ENCODE measurements around the gene FHIT. TPM values are rescaled to one million over a fixed set of nuclear protein-coding genes. Genes with fewer than 3 reads are reported as not detected.

The FHIT gene
- total RNA-seq, 2 donors from 2014 or later = 6.8 to 12.3 TPM

DNA sequence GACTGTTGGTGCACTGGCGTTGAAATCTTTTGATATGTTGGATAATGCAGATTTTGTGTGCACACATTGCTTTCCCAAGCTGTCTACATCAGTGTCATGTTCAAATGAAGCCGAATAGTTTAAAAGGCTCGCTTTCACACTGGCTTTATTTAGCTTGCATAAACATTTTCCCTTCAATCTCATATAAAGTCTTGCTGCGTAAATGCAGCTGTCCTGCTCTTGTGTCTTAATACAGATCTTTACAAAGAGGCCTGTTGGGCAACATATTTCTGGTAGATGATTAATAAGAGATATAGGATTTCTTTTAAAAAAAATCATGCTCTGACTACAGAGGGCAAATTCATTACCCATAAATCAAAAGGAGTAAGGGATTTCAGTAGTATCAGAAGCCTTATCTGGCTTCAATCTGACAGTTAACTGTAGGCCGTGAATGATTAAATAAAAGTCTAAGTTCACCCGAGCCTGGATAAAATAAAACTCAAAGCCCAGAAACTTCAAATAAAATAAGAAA lies 937.2 kb downstream of the FHIT start:
- DNase-seq = no peak
- no peaks in the 10 kb centered on the region for H3K9me3 Mint-ChIP-seq
- H3K36me3 Mint-ChIP-seq (ENCODE audit: low read depth) = no peaks in the 10 kb centered on the region
- H3K4me3 Mint-ChIP-seq = no peak overlapping the region
- 91 to 94% methylated on average over 3 to 6 of the region's 6 CpGs for WGBS, 2 experiments (ENCODE audit: insufficient coverage in 1 of 2, insufficient read length in 1 of 2)
- no peak overlapping the region for H3K9ac ChIP-seq (ENCODE audit: extremely low read depth, low read length, poor library complexity, severe bottlenecking)
- H3K27me3 ChIP-seq (ENCODE audit: control insufficient read depth, insufficient read depth, low read length, poor library complexity, severe bottlenecking) = no peaks in the 10 kb centered on the region
- H3K27ac Mint-ChIP-seq = no peak overlapping the region
- H3K27ac ChIP-seq (ENCODE audit: low read depth, low read length) = no peak overlapping the region
- no peaks in the 10 kb centered on the region for H3K4me1 ChIP-seq (ENCODE audit: control insufficient read depth, insufficient read depth, low read length)
- no peak overlapping the region for H3K4me3 ChIP-seq (ENCODE audit: low read length)
- H3K9me3 ChIP-seq (ENCODE audit: control insufficient read depth, low read length) = no peaks in the 10 kb centered on the region
- no peaks in the 10 kb centered on the region for H3K36me3 ChIP-seq (ENCODE audit: control insufficient read depth, insufficient read depth, low read length)
- no peaks in the 10 kb centered on the region for H3K27me3 Mint-ChIP-seq (ENCODE audit: insufficient read depth)
- TF ChIP-seq, protein P1, sequence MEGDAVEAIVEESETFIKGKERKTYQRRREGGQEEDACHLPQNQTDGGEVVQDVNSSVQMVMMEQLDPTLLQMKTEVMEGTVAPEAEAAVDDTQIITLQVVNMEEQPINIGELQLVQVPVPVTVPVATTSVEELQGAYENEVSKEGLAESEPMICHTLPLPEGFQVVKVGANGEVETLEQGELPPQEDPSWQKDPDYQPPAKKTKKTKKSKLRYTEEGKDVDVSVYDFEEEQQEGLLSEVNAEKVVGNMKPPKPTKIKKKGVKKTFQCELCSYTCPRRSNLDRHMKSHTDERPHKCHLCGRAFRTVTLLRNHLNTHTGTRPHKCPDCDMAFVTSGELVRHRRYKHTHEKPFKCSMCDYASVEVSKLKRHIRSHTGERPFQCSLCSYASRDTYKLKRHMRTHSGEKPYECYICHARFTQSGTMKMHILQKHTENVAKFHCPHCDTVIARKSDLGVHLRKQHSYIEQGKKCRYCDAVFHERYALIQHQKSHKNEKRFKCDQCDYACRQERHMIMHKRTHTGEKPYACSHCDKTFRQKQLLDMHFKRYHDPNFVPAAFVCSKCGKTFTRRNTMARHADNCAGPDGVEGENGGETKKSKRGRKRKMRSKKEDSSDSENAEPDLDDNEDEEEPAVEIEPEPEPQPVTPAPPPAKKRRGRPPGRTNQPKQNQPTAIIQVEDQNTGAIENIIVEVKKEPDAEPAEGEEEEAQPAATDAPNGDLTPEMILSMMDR (conservative IDR thresholded peaks at IDR 0.05) = no peak
- peaks cover 14% of the 10 kb centered on the region for H3K4me1 Mint-ChIP-seq

GRCh38 chr3:60313231-60313798 lies 937.9 kb downstream of the FHIT start:
- H3K9me3 Mint-ChIP-seq = no peaks in the 10 kb centered on the region
- H3K36me3 Mint-ChIP-seq (ENCODE audit: low read depth) = no peaks in the 10 kb centered on the region
- Histone ChIP-seq H3K36me3 (ENCODE audit: control insufficient read depth, insufficient read depth, low read length) (no peaks in the 10 kb centered on the region), H3K4me3 (ENCODE audit: low read length) (no peak overlapping the region), H3K9ac (ENCODE audit: extremely low read depth, low read length, poor library complexity, severe bottlenecking) (no peak overlapping the region), H3K27me3 (ENCODE audit: control insufficient read depth, insufficient read depth, low read length, poor library complexity, severe bottlenecking) (no peaks in the 10 kb centered on the region), H3K4me1 (ENCODE audit: control insufficient read depth, insufficient read depth, low read length) (no peaks in the 10 kb centered on the region), H3K27ac (ENCODE audit: low read depth, low read length) (no peak overlapping the region), H3K9me3 (ENCODE audit: control insufficient read depth, low read length) (no peaks in the 10 kb centered on the region)
- peaks cover 20% of the 10 kb centered on the region for H3K4me1 Mint-ChIP-seq
- TF ChIP-seq, protein P1 (conservative IDR thresholded peaks at IDR 0.05) = no peak
- no peak overlapping the region for H3K27ac Mint-ChIP-seq
- H3K27me3 Mint-ChIP-seq (ENCODE audit: insufficient read depth) = no peaks in the 10 kb centered on the region
- no peak overlapping the region for H3K4me3 Mint-ChIP-seq
- no peak for DNase-seq
- 91 to 100% methylated on average over 1 to 4 of the region's 4 CpGs for WGBS, 2 experiments (ENCODE audit: insufficient coverage in 1 of 2, insufficient read length in 1 of 2)

GRCh38 chr3:60309539-60310268 lies 941.5 kb downstream of the FHIT start:
- H3K4me3 Mint-ChIP-seq = no peak overlapping the region
- H3K9me3 ChIP-seq (ENCODE audit: control insufficient read depth, low read length) = no peaks in the 10 kb centered on the region
- no peaks in the 10 kb centered on the region for H3K36me3 Mint-ChIP-seq (ENCODE audit: low read depth)

More at GRCh38 chr3:60309539-60310268, 941.5 kb downstream of the FHIT start:
- no peak for DNase-seq
- Mint-ChIP-seq H3K27ac (no peak overlapping the region), H3K4me1 (peaks cover 28% of the 10 kb centered on the region), H3K27me3 (ENCODE audit: insufficient read depth) (no peaks in the 10 kb centered on the region), H3K9me3 (no peaks in the 10 kb centered on the region)
- TF ChIP-seq, protein P1 (conservative IDR thresholded peaks at IDR 0.05) = no peak
- H3K27ac ChIP-seq (ENCODE audit: low read depth, low read length) = no peak overlapping the region
- H3K4me3 ChIP-seq (ENCODE audit: low read length) = no peak overlapping the region
- H3K36me3 ChIP-seq (ENCODE audit: control insufficient read depth, insufficient read depth, low read length) = no peaks in the 10 kb centered on the region
- H3K4me1 ChIP-seq (ENCODE audit: control insufficient read depth, insufficient read depth, low read length) = no peaks in the 10 kb centered on the region
- 82 to 90% methylated on average over 2 to 6 of the region's 6 CpGs for WGBS, 2 experiments (ENCODE audit: insufficient coverage in 1 of 2, insufficient read length in 1 of 2)
- no peak overlapping the region for H3K9ac ChIP-seq (ENCODE audit: extremely low read depth, low read length, poor library complexity, severe bottlenecking)
- H3K27me3 ChIP-seq (ENCODE audit: control insufficient read depth, insufficient read depth, low read length, poor library complexity, severe bottlenecking) = no peaks in the 10 kb centered on the region
